Sigmoid colon (tissue), 4 donors: ENCODE measurements around the gene TDRD3.

Experiments
- CTCF ChIP-seq, 4 experiments: fragments of 450-650 bp in 3 of 4; fragments of 200-600 bp in 1 of 4; IDR thresholded peaks; one replicate each; pipeline ENCODE4 v1.5.1; 2016 to 2019; ENCODE audit warnings: antibody characterized with exemption in 4 of 4, mild to moderate bottlenecking in 3 of 4, moderate library complexity in 2 of 4
- EP300 ChIP-seq, 4 donors: sonication (generic); formaldehyde crosslinking; IDR thresholded peaks; one replicate each; pipeline ENCODE4 v1.6.1; 2017; ENCODE audit warnings: antibody characterized with exemption in 4 of 4
- POLR2A ChIP-seq, 2 donors: fragments of 450-650 bp; IDR thresholded peaks; one replicate each; pipeline ENCODE4 v1.6.1; 2016; ENCODE audit warnings: antibody characterized with exemption in 2 of 2, mild to moderate bottlenecking in 2 of 2, moderate library complexity in 2 of 2

DNA sequence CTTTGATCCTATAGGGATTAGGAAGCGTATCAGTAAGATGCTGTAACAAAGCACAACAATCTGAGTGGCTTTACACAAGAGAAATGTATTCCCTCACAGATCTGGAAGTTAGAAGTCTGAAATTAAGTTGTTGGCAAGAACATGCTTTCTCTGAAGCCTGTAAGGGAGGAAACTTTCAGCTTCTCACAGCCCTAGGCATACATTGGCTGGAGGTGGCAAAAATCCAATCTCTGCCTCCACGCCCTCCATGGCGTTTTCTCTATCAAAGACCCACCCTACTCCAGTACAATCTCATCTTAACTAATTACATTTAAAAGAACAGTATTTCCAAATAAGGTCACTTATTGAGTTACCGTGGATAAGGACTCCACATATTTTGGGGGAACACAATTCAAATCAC, 211.9 kb downstream of the TDRD3 start:
- TF ChIP-seq POLR2A (IDR thresholded peaks at IDR 0.05) (no peak), CTCF (IDR thresholded peaks at IDR 0.05) (no peak), EP300 (IDR thresholded peaks at IDR 0.05) (no peak)
